ENCODE measurements around the gene DHX16.
A peak's percentile ranks its signal among the peaks of the same experiment; 100 is the strongest.

The DHX16 gene

DNA sequence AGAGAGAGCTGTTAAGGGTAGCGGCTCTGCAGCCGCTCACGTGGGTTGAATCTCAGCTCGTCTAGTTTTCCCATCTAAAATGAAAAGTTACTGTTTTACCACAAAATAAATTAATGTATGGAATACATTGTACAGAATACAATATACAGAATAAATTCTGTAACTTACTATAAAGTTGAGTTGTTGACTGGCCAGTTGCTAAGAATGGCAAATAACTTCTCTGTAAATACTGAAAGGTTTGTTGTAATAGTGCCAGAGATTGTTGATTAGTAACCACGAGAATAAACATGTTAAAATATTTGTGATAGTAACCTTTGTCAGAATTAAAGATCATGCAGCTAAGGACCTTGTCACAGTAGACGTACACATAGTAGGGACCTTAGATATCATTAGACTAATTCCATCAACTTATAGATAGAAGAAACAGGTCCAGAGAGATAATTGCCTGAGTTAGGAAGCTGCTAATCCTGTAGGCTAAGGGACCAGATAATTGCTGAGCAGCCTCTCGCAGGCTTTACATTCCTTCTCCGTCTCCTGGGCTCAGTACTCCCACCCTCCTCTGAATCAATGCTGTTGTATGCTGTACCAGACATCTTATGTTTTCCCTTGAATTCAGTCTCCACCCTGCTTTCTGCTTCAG is 18.5 kb upstream of the DHX16 start:
- DNase-seq (ENCODE audit: low spot score) = no peak

- DNase-seq (ENCODE audit: low spot score) = peak; percentile 90
Observed at GRCh38 chr6:30690403-30691207, 17.8 kb upstream of the DHX16 start, which contains the start of gene NRM. NRM (minus strand) TSS chr6:30690984; CDS start chr6:30690974, 10 bp downstream.

DNA sequence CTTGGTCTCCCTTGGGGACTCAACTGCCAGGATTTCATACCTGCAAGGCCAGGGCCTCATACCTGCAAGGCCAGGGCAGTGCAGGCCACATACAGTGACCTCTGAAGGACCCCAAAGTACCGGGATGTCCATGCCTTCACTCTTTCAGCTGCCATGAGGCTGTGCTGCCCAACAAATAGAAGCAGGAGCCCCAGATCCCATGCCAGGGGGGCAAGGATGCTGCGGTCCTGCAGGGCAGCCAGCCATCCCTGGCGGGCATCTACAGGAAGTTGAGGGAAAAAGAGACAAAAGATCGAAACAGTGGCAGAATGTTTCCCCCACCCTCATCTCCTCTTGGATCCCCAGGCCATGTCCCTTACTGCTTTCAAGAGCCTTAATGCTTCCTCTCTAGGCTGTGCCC is 17.2 kb upstream of the DHX16 start:
- no peak for DNase-seq (ENCODE audit: low spot score)

DNA sequence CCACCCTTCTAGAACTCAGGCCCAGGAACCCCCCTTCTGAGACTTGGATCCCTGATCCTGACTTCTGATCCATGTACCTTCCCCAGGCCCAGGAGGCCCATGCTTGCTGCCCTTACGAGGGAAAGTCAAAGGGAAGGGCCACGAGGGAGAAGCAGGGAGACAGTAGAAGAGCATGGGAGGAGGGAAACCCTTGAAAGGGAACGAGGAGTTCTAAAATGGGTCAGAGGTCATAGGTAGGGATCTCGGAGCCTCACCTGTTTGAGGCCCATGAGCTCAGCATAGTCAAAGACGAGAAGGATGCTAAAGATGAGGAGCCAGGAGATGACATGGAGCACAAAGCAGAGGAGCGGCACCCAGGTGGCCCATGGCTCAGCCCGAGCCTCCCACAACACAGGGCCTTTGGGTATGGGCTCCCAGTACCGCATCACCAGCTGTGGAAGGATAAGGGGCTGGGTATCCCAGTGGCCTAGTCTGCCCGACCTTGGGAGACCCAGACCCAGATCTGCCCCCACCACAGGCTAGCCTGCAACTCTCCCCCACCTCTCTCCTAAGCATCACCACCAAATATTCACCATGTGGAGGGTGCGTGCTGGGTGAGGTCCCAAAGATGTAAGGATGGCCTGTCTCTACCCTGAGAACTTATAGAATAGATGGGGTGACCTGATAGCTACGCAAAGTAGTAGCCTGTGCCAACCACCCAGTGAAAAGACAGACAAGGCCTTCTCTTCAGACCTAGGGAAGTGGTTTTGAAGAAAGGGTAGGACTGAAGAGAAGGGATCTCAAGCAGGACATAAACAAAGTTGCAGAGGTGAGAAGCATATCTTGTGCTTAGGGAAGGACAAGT is 16.4 kb upstream of the DHX16 start:
- DNase-seq (ENCODE audit: low spot score) = no peak

- DNase-seq (ENCODE audit: low spot score) = no peak
Observed at GRCh38 chr6:30688569-30688968, 15.8 kb upstream of the DHX16 start.

DNA sequence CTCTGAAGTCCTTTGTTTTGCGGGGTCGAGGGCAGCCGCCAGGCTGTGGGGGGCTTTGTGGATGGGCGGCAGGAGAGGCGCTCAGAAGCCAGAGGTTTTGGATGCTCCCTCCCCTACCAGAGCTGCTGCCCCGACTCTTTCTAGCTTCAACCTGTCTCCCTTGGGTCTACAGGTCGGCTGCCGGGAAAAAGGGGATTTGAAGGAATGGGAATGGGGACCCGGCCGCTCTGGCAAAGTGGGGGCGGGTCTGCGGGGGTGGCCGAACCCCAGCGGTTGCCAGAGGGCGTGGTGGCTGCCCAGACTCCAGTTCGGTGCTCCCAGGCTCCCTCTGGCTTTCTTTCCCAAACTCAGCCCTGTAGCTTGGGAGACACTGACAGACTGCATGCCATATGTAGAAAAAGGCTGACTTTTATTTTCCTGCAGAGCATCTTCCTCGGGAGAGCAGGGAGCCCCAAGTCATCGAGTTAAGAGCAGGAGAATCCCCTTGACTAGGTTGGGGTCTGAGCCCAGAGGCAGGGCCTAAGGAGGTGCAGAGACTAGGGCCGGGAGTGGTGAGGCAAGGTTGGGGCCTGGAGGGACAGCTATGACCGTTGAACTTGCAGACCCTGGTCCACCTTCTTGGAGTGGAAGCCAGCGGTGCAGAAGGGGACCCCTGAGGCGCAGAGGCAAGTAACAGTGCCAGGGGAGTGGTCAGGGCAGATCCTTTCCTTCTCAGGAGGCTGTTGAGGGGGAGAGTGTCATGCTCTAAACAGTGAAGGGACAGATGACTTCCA is 15.0 kb upstream of the DHX16 start:
- DNase-seq (ENCODE audit: low spot score) = no peak

DNA sequence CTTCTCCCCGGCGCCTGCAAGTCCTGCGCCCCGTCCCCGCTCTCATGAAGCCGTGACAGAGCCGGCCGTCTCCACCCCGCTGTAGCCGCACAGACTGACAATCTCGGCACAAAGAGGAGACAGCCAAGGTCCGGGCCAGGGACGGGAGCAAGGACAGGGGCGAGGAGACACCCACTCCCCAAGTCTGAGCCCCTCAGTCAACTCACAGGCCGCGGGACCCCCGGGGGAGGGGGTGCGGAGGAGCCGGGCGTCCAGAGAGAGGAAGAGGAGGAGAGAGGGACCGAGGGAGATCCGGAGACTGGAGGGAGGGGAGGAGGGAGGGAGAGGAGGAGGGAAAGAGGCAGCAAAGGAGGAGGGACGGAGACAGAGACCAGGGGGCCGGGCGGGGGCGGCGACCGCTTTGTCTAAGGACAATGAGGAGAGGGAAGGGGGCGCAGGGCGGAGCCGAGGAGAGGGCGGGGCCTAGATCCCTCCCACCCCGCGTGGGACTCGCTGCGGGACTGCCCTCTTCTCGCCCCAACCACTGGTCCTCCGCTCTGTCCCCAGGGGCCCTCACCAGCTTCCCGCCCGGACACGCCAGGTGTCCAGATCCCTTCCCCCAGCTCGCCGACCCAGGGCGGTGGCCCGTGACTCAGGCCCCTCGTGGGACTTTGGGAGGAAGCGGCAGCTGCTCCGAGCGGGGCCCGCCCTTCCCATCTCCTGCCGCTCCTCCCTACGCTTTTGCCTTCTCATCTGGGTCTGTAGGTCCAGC is 14.3 kb upstream of the DHX16 start:
- DNase-seq (ENCODE audit: low spot score) = peak; percentile 97

- no peak for DNase-seq (ENCODE audit: low spot score)
Observed at GRCh38 chr6:30686009-30686907, 13.5 kb upstream of the DHX16 start, which contains the start of gene PPP1R18. PPP1R18 (minus strand) TSS chr6:30686645; CDS start chr6:30686018, 627 bp downstream.

- DNase-seq (ENCODE audit: low spot score) = no peak
Observed at GRCh38 chr6:30685157-30686008, 12.6 kb upstream of the DHX16 start.

DNA sequence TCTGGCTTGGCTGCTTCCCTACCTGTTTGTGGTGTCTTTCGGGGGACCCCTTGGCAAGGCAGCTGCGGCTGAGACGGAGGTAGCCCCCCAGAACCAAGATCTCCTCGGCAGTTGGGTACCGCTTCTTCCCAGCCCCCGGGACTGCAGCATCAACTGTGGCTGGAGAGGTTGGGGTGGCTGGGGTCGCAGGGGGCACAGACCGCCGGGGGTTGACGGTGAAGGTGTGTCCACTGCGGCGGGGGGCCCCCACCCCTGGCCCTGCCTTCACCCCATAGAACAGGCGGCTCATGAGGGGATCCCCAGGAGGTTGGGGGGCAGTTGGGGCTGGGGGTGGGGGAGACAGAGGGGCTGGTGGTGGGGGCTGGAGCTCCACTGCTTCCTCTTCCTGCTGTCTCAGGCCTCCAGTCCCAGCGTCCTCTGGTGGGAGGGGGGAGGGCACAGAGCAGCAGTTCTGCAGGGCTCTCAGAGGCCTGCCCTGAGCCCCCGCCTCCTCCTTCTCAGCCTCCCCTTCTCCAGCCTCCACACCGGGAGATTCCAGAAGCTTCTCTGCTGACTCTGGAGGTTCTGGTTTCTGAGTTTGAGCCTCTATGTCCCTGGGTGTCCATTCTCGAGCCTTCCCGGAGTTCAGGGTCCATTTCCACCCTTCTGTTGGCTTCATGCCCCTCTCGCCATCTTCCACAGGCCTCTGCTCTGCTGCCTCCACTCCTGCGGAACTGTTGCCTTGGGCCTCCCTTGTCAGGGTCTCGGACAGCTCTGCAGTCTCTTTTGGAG is 11.8 kb upstream of the DHX16 start:
- DNase-seq (ENCODE audit: low spot score) = no peak

GRCh38 chr6:30683980-30684338 is 11.2 kb upstream of the DHX16 start:
- DNase-seq (ENCODE audit: low spot score) = no peak

DNA sequence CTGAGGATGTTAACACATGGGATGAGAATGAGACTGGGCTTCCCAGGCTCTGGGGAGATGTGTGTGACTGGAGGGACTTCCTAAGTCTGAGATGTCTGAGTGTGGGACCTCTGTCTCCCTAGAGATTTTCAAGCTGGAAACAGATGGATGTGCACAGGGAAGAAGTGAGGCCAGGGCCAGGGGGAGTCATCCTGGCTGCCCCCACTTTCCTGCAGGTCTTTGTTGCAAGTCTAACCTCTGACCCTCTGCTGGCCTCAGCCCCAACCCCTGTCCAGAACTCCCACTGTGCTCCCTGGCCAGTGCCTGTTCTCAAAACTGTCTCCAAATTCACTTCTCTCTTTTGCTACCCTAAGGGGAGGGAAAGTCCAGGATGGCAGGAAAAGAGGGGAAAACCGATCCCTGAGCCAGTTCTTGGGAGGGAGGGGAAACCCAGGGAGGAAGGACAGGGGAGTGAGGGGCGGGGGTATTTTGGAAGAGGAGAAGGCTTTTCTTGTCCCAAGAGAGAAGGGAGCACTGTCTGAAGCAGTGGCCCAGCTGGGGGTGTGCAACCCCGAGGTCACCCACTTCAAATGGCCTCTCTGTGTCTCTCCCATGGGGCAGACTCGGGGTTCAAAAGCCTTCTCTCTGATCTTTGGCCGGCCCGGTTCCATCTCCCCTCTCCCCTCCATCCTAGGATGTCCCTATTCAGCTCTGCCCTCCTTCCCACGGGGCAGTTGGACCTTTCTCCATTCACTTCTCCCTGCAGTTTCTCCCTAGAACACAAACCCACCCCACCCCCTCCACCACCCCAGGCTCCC is 10.6 kb upstream of the DHX16 start:
- no peak for DNase-seq (ENCODE audit: low spot score)

GRCh38 chr6:30682143-30683117 is 9.6 kb upstream of the DHX16 start:
- peak; percentile 98 for DNase-seq (ENCODE audit: low spot score)

- DNase-seq (ENCODE audit: low spot score) = no peak
Observed at GRCh38 chr6:30681766-30682142, 8.9 kb upstream of the DHX16 start.

GRCh38 chr6:30679765-30680535 is 7.1 kb upstream of the DHX16 start:
- no peak for DNase-seq (ENCODE audit: low spot score)
